Neural crest cell (in vitro differentiated cells): ENCODE results near the gene AK5. TPM values are rescaled to one million over a fixed set of nuclear protein-coding genes. Genes with fewer than 3 reads are reported as not detected.
A peak's percentile ranks its signal among the peaks of the same experiment; 100 is the strongest.

Source experiments
- DNase-seq: peaks from one replicate; pipeline ENCODE4 v3.0.0; 2021; ENCODE audit warnings: low read depth, mixed read lengths, low spot score
- H3K27ac Mint-ChIP-seq: one replicate; pipeline ENCODE4 v1.8.0; 2021; ENCODE audit warnings: mild to moderate bottlenecking, mixed read lengths; ENCODE audit not compliant: unreplicated experiment
- H3K27me3 Mint-ChIP-seq: 2 replicates; pipeline ENCODE4 v1.8.0; 2021; ENCODE audit warnings: low read depth, mild to moderate bottlenecking, mixed read lengths
- H3K36me3 Mint-ChIP-seq: 2 replicates; pipeline ENCODE4 v1.8.0; 2021; ENCODE audit warnings: low read depth, mild to moderate bottlenecking, mixed read lengths
- H3K4me1 Mint-ChIP-seq: 2 replicates; pipeline ENCODE4 v1.8.0; 2021; ENCODE audit warnings: mixed read lengths
- H3K4me3 Mint-ChIP-seq: one replicate; pipeline ENCODE4 v1.8.0; 2021; ENCODE audit warnings: mild to moderate bottlenecking, mixed read lengths
- H3K9me3 Mint-ChIP-seq: 2 replicates; pipeline ENCODE4 v1.8.0; 2021; ENCODE audit warnings: mixed read lengths
- total RNA-seq: library from RNA; stranded (reverse); gene quantifications from 2 replicates; pipeline ENCODE4 v1.2.1, GENCODE V29; 2021
- TF ChIP-seq, protein P1 (sequence below): fragments of 200-600 bp; sonication (generic); conservative IDR thresholded peaks from 2 replicates; pipeline ENCODE4 v1.5.0; 2021; ENCODE audit warnings: antibody characterized with exemption, mild to moderate bottlenecking

AK5 gene
- total RNA-seq, 1 donor from 2014 or later = 1.1 TPM

DNA sequence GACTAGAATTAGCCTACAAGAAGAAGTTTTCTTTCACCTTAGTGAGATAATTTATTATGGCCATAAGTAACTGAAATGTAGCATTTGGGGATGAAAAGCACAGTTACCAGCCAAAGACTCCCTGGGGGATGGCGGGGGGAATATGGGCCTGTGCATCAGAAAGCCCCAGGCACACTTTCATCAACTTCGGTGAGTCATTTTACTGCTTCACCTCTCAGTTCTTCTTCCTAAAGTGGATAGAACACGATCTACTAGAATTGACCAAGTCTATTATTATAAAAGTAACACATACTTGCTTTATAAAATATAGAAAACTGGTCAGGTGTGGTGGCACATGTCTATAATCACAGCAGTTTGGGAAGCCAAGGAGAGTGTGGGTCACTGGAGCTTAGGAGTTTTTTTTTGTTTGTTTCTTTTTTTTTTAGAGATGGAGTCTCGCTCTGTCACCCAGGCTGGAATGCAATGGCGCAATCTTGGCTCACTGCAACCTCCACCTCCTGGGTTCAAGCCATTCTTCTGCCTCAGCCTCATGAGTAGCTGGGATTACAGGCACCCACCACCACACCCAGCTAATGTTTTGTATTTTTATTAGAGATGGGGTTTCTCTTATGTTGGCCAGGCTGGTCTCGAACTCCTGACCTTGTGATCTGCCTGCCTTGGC, 258.8 kb downstream of the AK5 start:
- Mint-ChIP-seq H3K36me3 (no peaks in the 10 kb centered on the region), H3K27me3 (no peaks in the 10 kb centered on the region), H3K4me3 (no peak overlapping the region), H3K9me3 (no peaks in the 10 kb centered on the region), H3K4me1 (no peaks in the 10 kb centered on the region), H3K27ac (no peak overlapping the region)
- no peak for DNase-seq
- TF ChIP-seq, protein P1, sequence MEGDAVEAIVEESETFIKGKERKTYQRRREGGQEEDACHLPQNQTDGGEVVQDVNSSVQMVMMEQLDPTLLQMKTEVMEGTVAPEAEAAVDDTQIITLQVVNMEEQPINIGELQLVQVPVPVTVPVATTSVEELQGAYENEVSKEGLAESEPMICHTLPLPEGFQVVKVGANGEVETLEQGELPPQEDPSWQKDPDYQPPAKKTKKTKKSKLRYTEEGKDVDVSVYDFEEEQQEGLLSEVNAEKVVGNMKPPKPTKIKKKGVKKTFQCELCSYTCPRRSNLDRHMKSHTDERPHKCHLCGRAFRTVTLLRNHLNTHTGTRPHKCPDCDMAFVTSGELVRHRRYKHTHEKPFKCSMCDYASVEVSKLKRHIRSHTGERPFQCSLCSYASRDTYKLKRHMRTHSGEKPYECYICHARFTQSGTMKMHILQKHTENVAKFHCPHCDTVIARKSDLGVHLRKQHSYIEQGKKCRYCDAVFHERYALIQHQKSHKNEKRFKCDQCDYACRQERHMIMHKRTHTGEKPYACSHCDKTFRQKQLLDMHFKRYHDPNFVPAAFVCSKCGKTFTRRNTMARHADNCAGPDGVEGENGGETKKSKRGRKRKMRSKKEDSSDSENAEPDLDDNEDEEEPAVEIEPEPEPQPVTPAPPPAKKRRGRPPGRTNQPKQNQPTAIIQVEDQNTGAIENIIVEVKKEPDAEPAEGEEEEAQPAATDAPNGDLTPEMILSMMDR = no peak

DNA sequence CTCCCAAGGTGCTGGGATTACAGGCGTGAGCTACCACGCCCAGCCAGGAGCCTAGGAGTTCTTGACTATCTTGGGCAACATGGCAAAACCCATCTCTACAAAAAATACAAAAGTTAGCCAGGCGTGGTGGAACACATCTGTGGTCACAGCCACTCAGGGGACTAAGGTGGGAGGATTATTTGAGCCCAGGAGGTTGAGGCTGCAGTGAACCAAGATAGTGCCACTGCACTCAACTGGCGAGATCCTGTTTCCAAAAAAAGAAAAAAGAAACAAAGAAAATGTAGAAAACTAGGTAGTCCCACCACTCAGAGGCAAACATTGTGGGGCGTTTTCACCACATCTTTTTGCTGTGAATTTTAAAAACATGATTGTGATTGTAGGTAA, 259.3 kb downstream of the AK5 start:
- TF ChIP-seq, protein P1 = no peak
- H3K27ac Mint-ChIP-seq = no peak overlapping the region
- no peaks in the 10 kb centered on the region for H3K36me3 Mint-ChIP-seq
- no peak for DNase-seq
- no peak overlapping the region for H3K4me3 Mint-ChIP-seq
- no peaks in the 10 kb centered on the region for H3K27me3 Mint-ChIP-seq
- no peaks in the 10 kb centered on the region for H3K9me3 Mint-ChIP-seq
- H3K4me1 Mint-ChIP-seq = peaks cover 4% of the 10 kb centered on the region

DNA sequence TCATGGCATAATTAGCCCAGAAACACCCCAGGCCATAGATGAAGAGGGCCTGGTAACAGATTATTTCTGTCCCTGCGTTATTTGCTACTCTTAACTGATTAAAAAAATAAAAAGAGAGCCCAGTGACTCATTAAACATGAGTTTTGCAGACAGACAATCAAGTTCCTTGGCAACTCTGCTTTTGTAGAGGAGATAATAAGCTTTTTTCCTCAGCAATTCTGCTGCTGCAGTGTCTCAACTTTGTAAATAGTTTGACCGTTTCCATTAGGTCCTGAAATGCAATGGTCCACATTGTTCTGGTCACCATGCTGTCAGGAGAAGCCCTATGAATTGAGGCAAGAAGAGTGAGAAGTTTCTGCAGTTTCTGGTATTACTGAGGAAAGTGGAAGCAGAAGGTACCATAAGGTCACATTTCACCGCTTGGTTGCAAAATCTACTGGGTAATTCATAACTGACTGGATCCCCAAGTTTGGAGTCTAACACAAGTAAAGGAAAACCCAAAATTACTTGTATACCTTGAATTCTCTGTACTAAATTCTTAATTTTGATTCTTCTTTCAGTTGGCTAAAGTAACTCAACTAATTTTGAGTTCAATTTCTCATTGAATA, 261.1 kb downstream of the AK5 start:
- TF ChIP-seq, protein P1 = no peak
- peaks cover 4% of the 10 kb centered on the region for H3K4me1 Mint-ChIP-seq
- no peak overlapping the region for H3K4me3 Mint-ChIP-seq
- H3K27me3 Mint-ChIP-seq = no peaks in the 10 kb centered on the region
- H3K9me3 Mint-ChIP-seq = no peaks in the 10 kb centered on the region
- no peak overlapping the region for H3K27ac Mint-ChIP-seq
- DNase-seq = no peak
- H3K36me3 Mint-ChIP-seq = no peaks in the 10 kb centered on the region

DNA sequence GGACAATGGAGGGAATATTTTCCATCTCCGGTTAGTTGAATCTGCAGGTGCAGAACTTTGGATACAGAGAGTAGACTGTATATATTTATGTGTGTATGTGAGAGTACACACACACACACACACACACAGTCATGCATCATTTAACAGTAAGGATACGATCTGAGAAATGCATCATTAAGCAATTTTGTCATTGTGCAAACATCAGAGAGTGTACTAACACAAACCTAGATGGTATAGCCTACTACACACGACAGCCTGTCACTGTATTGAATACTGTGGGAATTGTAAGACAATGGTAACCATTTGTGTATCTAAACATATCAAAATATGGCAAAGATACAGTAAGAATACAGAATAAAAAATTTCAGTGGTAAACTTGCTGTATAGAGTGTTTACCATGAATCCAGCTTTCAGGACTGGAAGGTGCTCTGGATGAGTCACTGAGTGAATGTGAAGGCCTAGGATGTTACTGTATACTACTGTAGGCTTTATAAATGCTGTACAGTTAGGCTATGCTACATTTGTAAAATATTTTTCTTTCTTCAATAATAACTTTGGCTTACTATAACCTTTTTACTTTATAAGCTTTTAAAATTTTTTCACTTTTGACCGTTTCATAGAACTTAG, 262.1 kb downstream of the AK5 start:
- no peak for DNase-seq
- Mint-ChIP-seq H3K9me3 (no peaks in the 10 kb centered on the region), H3K36me3 (no peaks in the 10 kb centered on the region), H3K4me3 (no peak overlapping the region), H3K27ac (no peak overlapping the region), H3K4me1 (peaks cover 4% of the 10 kb centered on the region), H3K27me3 (no peaks in the 10 kb centered on the region)
- TF ChIP-seq, protein P1 = no peak

DNA sequence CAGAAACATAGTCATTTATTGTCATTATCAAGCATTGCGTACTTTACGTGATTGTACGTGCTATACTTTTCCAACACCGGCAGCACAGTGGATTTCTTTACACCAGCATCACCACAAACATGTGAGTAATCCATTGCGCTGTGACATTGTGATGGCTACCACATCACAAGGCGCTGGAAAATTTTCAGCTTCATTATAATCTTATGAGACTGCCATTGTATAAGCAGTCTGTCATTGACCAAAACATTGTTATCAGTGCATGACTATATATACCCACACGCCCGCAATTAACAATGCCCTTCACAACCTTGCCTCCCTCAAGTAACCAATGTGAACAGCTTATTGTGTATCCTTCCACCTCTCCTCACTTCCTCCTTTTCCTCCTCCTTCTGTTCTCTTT, 263.0 kb downstream of the AK5 start:
- DNase-seq = no peak
- no peak overlapping the region for H3K4me3 Mint-ChIP-seq

More for the DNA sequence above, 263.0 kb downstream of the AK5 start:
- no peaks in the 10 kb centered on the region for H3K27me3 Mint-ChIP-seq
- TF ChIP-seq, protein P1 = no peak
- H3K4me1 Mint-ChIP-seq = peaks cover 4% of the 10 kb centered on the region
- no peaks in the 10 kb centered on the region for H3K9me3 Mint-ChIP-seq
- H3K27ac Mint-ChIP-seq = peak overlapping the region; percentile 5
- H3K36me3 Mint-ChIP-seq = no peaks in the 10 kb centered on the region
